HepG2 (cell line): ENCODE measurements around the gene TMEM165. TPM values are rescaled to one million over a fixed set of nuclear protein-coding genes. Genes with fewer than 3 reads are reported as not detected.

Experiments used
- ATAC-seq: fragments of 200-7000 bp; cut with Tn5 transposase; 3 replicates; pipeline ENCODE4 v1.9.1; 2020; ENCODE audit warnings: mild to moderate bottlenecking, moderate library complexity
- BruUV-seq: library from RNA; stranded (reverse); fragments of 400-500 nt; replicated peaks from 2 replicates; lab custom pipeline; 2021; lab: Mats Ljungman, UMichigan
- CTCF ChIA-PET: fragments of 300-600 bp; formaldehyde crosslinking; extraction: SDS; loops from one replicate; lab custom pipeline; 2021; ENCODE audit warnings: low total read pairs, inconsistent platforms, low intra/inter-chr PET ratio; lab: Yijun Ruan, JAX
- POLR2A ChIA-PET: fragments of 350-600 bp; sonication (Branson Sonifier 250); formaldehyde crosslinking; loops from one replicate; lab custom pipeline; 2020; ENCODE audit warnings: antibody characterized with exemption, inconsistent platforms; lab: Yijun Ruan, JAX
- DNase-seq: peaks from one replicate; pipeline ENCODE4 v3.0.0-alpha.2; 2015; ENCODE audit warnings: low spot score
- FAIRE-seq: peaks from 3 replicates; lab custom pipeline; 2011; peaks lifted over from hg19 to GRCh38; lab: Jason Lieb, UNC
- H2AFZ ChIP-seq: one replicate; pipeline ENCODE4 v1.6.1; 2011; ENCODE audit warnings: low read length, inconsistent platforms
- H3K27ac ChIP-seq: fragments of 300-600 bp; 3 replicates; pipeline ENCODE4 v1.8.0; 2011; ENCODE audit warnings: mixed run types, mild to moderate bottlenecking, mixed read lengths, low read length, inconsistent platforms; ENCODE audit not compliant: insufficient read depth; ENCODE audit errors: extremely low read length
- H3K27me3 ChIP-seq, 2 experiments: fragments of 200-600 bp in 1 of 2; 2 replicates in 1 of 2; 3 replicates in 1 of 2; pipeline versions ENCODE4 v1.6.0 to v1.8.0; 2011; ENCODE audit warnings: low read length in 2 of 2, mild to moderate bottlenecking in 2 of 2, moderate library complexity in 2 of 2, inconsistent platforms in 1 of 2; ENCODE audit not compliant: insufficient read depth in 2 of 2, control insufficient read depth in 1 of 2
- H3K36me3 ChIP-seq, 2 experiments: fragments of 200-600 bp in 1 of 2; replicated peaks in 1 of 2; 2 replicates in 1 of 2; 3 replicates in 1 of 2; pipeline versions ENCODE4 v1.5.1 to v1.8.0; 2011; ENCODE audit warnings: low read length in 2 of 2, inconsistent platforms in 1 of 2; ENCODE audit not compliant: insufficient read depth in 2 of 2, control insufficient read depth in 1 of 2
- H3K4me1 ChIP-seq: 2 replicates; pipeline ENCODE4 v1.5.1; 2012; ENCODE audit warnings: low read length, inconsistent platforms; ENCODE audit not compliant: insufficient read depth
- H3K4me2 ChIP-seq: 2 replicates; pipeline ENCODE4 v1.6.0; 2011; ENCODE audit warnings: low read depth, low read length, inconsistent platforms
- H3K4me3 ChIP-seq, 3 experiments: fragments of 200-600 bp in 1 of 3; sonication (generic), shearing (Covaris generic) in 1 of 3; replicated peaks in 1 of 3; 2 replicates each; pipeline ENCODE4 v1.5.1; 2011 to 2016; ENCODE audit warnings: low read length in 3 of 3, inconsistent platforms in 2 of 3, low read depth in 2 of 3, mild to moderate bottlenecking in 2 of 3, control low read depth in 1 of 3, mixed read lengths in 1 of 3; ENCODE audit not compliant: insufficient read depth in 1 of 3
- H3K79me2 ChIP-seq: one replicate; pipeline ENCODE4 v1.6.1; 2011; ENCODE audit warnings: low read length, inconsistent platforms; ENCODE audit not compliant: insufficient read depth
- H3K9ac ChIP-seq: 2 replicates; pipeline ENCODE4 v1.6.0; 2011; ENCODE audit warnings: mild to moderate bottlenecking, low read depth, low read length, inconsistent platforms; ENCODE audit not compliant: insufficient read depth
- H3K9me3 ChIP-seq: 2 replicates; pipeline ENCODE4 v1.5.1; 2012; ENCODE audit warnings: mild to moderate bottlenecking, low read length
- H4K20me1 ChIP-seq: 2 replicates; pipeline ENCODE4 v1.6.0; 2011; ENCODE audit warnings: inconsistent platforms, mild to moderate bottlenecking, low read length, moderate library complexity; ENCODE audit not compliant: insufficient read depth
- FOXC1 ChIP-seq: sonication (generic); formaldehyde crosslinking; IDR thresholded peaks from 2 replicates; pipeline ENCODE4 v1.8.0; 2022; ENCODE audit warnings: mild to moderate bottlenecking, missing genetic modification reagents, borderline replicate concordance
- IRF2 ChIP-seq: IDR thresholded peaks from 2 replicates; pipeline ENCODE4 v1.6.1; 2018; ENCODE audit warnings: missing genetic modification reagents, missing compliant biosample characterization
- JARID2 ChIP-seq: sonication (generic); formaldehyde crosslinking; IDR thresholded peaks from 2 replicates; pipeline ENCODE4 v1.8.1; 2023; ENCODE audit warnings: missing genetic modification reagents, inconsistent platforms; ENCODE audit not compliant: insufficient replicate concordance
- KDM5A ChIP-seq: fragments of 200-600 bp; sonication (generic); IDR thresholded peaks from 2 replicates; pipeline ENCODE4 v1.7.0; 2018; ENCODE audit warnings: antibody characterized with exemption, mild to moderate bottlenecking, low read length, borderline replicate concordance
- MTA3 ChIP-seq: sonication (generic); formaldehyde crosslinking; IDR thresholded peaks from 2 replicates; pipeline ENCODE4 v1.4.0; 2020; ENCODE audit warnings: missing genetic modification reagents
- NAIF1 ChIP-seq: sonication (generic); formaldehyde crosslinking; IDR thresholded peaks from 2 replicates; pipeline ENCODE4 v1.5.0; 2020; ENCODE audit warnings: mild to moderate bottlenecking, missing genetic modification reagents, borderline replicate concordance
- NBN ChIP-seq: fragments of 450-650 bp; conservative IDR thresholded peaks from 2 replicates; pipeline ENCODE4 v1.6.1; 2017
- POLR2A ChIP-seq, 2 experiments: IDR thresholded peaks; 2 replicates each; pipeline ENCODE4 v1.6.1; 2011; ENCODE audit warnings: low read depth in 2 of 2, low read length in 2 of 2, mild to moderate bottlenecking in 1 of 2, moderate library complexity in 1 of 2; ENCODE audit not compliant: insufficient read depth in 1 of 2
- RFXANK ChIP-seq: IDR thresholded peaks from 2 replicates; pipeline ENCODE4 v1.6.1; 2016
- SIX1 ChIP-seq: sonication (generic); formaldehyde crosslinking; IDR thresholded peaks from 2 replicates; pipeline ENCODE4 v1.4.0; 2020; ENCODE audit warnings: missing genetic modification reagents, borderline replicate concordance
- ZBTB42 ChIP-seq: sonication (generic); formaldehyde crosslinking; IDR thresholded peaks from 2 replicates; pipeline ENCODE4 v1.5.0; 2020; ENCODE audit warnings: mild to moderate bottlenecking, missing genetic modification reagents
- ZNF12 ChIP-seq: sonication (generic); formaldehyde crosslinking; IDR thresholded peaks from 2 replicates; pipeline ENCODE4 v1.5.0; 2020; ENCODE audit warnings: missing genetic modification reagents
- ZNF282 ChIP-seq: fragments of 450-650 bp; IDR thresholded peaks from 2 replicates; pipeline ENCODE4 v1.6.1; 2018; ENCODE audit not compliant: partially characterized antibody
- ZNF446 ChIP-seq: sonication (generic); formaldehyde crosslinking; IDR thresholded peaks from 2 replicates; pipeline ENCODE4 v1.5.0; 2020; ENCODE audit warnings: mild to moderate bottlenecking, missing genetic modification reagents
- ZNF552 ChIP-seq: sonication (generic); formaldehyde crosslinking; IDR thresholded peaks from 2 replicates; pipeline ENCODE4 v1.9.0; 2022; ENCODE audit warnings: missing genetic modification reagents, mild to moderate bottlenecking, borderline replicate concordance
- WGBS: methylation state at CpG from one replicate; pipeline ENCODE4 v1.1.6; 2017; ENCODE audit warnings: low lambda C conversion rate; 5-methylcytosine and 5-hydroxymethylcytosine counted together
- in situ Hi-C: cut with HindIII; loops from 2 replicates; pipeline ENCODE4 v1.10.0; 2017; ENCODE audit warnings: low pct_unique_long_range_greater_than_20kb; ENCODE audit not compliant: extremely low pct_ligation_motif_present
- intact Hi-C: fragments of 100-400 bp; cut with micrococcal nuclease; formaldehyde crosslinking; loops from one replicate; pipeline ENCODE4 v1.10.0; 2022; ENCODE audit not compliant: unreplicated experiment
- polyA plus RNA-seq, 8 experiments: library from polyadenylated mRNA; depleted of rRNA in 3 of 8; stranded (reverse) in 7 of 8; unstranded in 1 of 8; fragments of >200 nt; fragmentation: Illumina TruSeq in 4 of 8; extraction: Trizol in 4 of 8; gene quantifications; 2 replicates each; pipeline versions ENCODE4 v1.2.1 to v1.2.3, GENCODE V29; 2011 to 2016; ENCODE audit warnings: low read depth in 4 of 8, missing spikeins in 1 of 8, mixed read lengths in 1 of 8; ENCODE audit not compliant: insufficient read depth in 1 of 8
- total RNA-seq, 5 experiments: library from RNA; depleted of rRNA; stranded (reverse); fragments of >200 nt; fragmentation: Illumina TruSeq; extraction: Trizol; gene quantifications; 2 replicates each; pipeline ENCODE4 v1.2.3, GENCODE V29; 2016; ENCODE audit warnings: low read depth in 1 of 5
- TF ChIP-seq, protein P1 (sequence below): sonication (generic); formaldehyde crosslinking; IDR thresholded peaks from 2 replicates; pipeline ENCODE4 v1.4.0; 2020; ENCODE audit warnings: missing genetic modification reagents
- TF ChIP-seq, protein P2 (sequence below): sonication (generic); formaldehyde crosslinking; IDR thresholded peaks from 2 replicates; pipeline ENCODE4 v1.5.1; 2020; ENCODE audit warnings: missing genetic modification reagents, mild to moderate bottlenecking, borderline replicate concordance

TMEM165 gene
- total and polyA plus RNA-seq, 2 of the 13 experiments (the other 11 are each of a cell fraction or from before 2014, with no cell fraction given), result 54.6 to 103 TPM

DNA sequence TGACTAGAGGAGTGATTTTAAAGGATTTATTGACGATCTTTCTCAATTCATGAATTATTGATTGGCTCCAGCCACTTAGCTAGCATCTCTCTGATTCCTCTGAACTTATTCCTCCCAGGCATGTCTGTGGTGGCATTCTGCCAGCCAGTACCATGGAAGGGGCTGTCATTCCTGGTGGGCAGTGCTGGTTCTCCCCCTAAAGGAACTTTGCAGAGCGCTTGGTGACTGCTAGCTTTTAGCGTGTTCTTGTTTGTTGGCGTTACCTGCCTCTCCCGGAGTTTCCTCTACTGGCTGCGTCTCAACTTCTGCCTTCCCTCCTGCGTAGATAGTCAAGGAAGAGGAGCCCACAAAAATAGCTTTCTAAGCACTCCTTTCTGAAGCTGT, 30.4 kb upstream of the TMEM165 start:
- Histone ChIP-seq H3K9me3 (no peaks in the 10 kb centered on the region), H2AFZ (no peak overlapping the region), H3K36me3 (no peaks in the 10 kb centered on the region), H3K27ac (no peak overlapping the region), H4K20me1 (no peaks in the 10 kb centered on the region), H3K4me3 (no peak overlapping the region), H3K9ac (no peak overlapping the region), H3K27me3 (no peaks in the 10 kb centered on the region), H3K79me2 (no peaks in the 10 kb centered on the region), H3K4me1 (peaks cover 17% of the 10 kb centered on the region), H3K4me2 (no peak overlapping the region)
- CTCF ChIA-PET, result no interaction called here
- FAIRE-seq (no peak), ATAC-seq (no peak), DNase-seq (no peak)
- POLR2A ChIA-PET, result no interaction called here
- WGBS, result 90% methylated on average over 7 of the region's 7 CpGs
- in situ Hi-C loops (no loop called here), intact Hi-C loops (no loop called here)
- no TSS peak for BruUV-seq
- no peak for TF ChIP-seq NAIF1 (CRISPR knock-in tag)
- TF ChIP-seq ZBTB42 (CRISPR knock-in tag), result no peak
- no peak for TF ChIP-seq ZNF552 (CRISPR knock-in tag)
- no peak for TF ChIP-seq MTA3
- TF ChIP-seq NBN, result no peak
- TF ChIP-seq, protein P1, sequence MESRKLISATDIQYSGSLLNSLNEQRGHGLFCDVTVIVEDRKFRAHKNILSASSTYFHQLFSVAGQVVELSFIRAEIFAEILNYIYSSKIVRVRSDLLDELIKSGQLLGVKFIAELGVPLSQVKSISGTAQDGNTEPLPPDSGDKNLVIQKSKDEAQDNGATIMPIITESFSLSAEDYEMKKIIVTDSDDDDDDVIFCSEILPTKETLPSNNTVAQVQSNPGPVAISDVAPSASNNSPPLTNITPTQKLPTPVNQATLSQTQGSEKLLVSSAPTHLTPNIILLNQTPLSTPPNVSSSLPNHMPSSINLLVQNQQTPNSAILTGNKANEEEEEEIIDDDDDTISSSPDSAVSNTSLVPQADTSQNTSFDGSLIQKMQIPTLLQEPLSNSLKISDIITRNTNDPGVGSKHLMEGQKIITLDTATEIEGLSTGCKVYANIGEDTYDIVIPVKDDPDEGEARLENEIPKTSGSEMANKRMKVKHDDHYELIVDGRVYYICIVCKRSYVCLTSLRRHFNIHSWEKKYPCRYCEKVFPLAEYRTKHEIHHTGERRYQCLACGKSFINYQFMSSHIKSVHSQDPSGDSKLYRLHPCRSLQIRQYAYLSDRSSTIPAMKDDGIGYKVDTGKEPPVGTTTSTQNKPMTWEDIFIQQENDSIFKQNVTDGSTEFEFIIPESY (CRISPR knock-in tag), result no peak
- TF ChIP-seq KDM5A, result no peak
- TF ChIP-seq ZNF12 (CRISPR knock-in tag), result no peak
- no peak for TF ChIP-seq IRF2 (CRISPR knock-in tag)
- TF ChIP-seq ZNF446 (CRISPR knock-in tag), result no peak
- no peak for TF ChIP-seq POLR2A (IDR thresholded peaks at IDR 0.05; ENCODE audit: insufficient read depth in 1 of 2, low read depth in 2 of 2, low read length in 2 of 2)
- no peak for TF ChIP-seq RFXANK
- TF ChIP-seq, protein P2, sequence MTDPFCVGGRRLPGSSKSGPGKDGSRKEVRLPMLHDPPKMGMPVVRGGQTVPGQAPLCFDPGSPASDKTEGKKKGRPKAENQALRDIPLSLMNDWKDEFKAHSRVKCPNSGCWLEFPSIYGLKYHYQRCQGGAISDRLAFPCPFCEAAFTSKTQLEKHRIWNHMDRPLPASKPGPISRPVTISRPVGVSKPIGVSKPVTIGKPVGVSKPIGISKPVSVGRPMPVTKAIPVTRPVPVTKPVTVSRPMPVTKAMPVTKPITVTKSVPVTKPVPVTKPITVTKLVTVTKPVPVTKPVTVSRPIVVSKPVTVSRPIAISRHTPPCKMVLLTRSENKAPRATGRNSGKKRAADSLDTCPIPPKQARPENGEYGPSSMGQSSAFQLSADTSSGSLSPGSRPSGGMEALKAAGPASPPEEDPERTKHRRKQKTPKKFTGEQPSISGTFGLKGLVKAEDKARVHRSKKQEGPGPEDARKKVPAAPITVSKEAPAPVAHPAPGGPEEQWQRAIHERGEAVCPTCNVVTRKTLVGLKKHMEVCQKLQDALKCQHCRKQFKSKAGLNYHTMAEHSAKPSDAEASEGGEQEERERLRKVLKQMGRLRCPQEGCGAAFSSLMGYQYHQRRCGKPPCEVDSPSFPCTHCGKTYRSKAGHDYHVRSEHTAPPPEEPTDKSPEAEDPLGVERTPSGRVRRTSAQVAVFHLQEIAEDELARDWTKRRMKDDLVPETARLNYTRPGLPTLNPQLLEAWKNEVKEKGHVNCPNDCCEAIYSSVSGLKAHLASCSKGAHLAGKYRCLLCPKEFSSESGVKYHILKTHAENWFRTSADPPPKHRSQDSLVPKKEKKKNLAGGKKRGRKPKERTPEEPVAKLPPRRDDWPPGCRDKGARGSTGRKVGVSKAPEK (CRISPR knock-in tag), result no peak
- TF ChIP-seq JARID2 (CRISPR knock-in tag), result no peak
- no peak for TF ChIP-seq SIX1 (CRISPR knock-in tag)
- TF ChIP-seq ZNF282, result no peak
- no peak for TF ChIP-seq FOXC1
